Effector memory CD4-positive, alpha-beta T cell (primary cell): ENCODE measurements around the gene KCNH6.

ENCODE experiments used
- DNase-seq, 3 donors: peaks; one replicate each; pipeline ENCODE4 v3.0.0-alpha.2; 2020
- H3K27ac ChIP-seq: 2 replicates; pipeline ENCODE4 v1.7.0; 2013; ENCODE audit warnings: mild to moderate bottlenecking, low read length, moderate library complexity; ENCODE audit not compliant: insufficient read depth, poor library complexity, severe bottlenecking
- H3K27me3 ChIP-seq: replicated peaks from 2 replicates; pipeline ENCODE4 v1.7.0; 2013; ENCODE audit warnings: mild to moderate bottlenecking, low read length; ENCODE audit not compliant: insufficient read depth, control insufficient read depth, poor library complexity, severe bottlenecking
- H3K36me3 ChIP-seq: 2 replicates; pipeline ENCODE4 v1.7.0; 2013; ENCODE audit warnings: mild to moderate bottlenecking, low read length, moderate library complexity; ENCODE audit not compliant: control insufficient read depth, insufficient read depth
- H3K4me1 ChIP-seq: 2 replicates; pipeline ENCODE4 v1.7.0; 2013; ENCODE audit warnings: low read length, mild to moderate bottlenecking; ENCODE audit not compliant: control insufficient read depth, insufficient read depth, poor library complexity, severe bottlenecking
- H3K4me3 ChIP-seq: 2 replicates; pipeline ENCODE4 v1.7.0; 2013; ENCODE audit warnings: low read length, low read depth, mild to moderate bottlenecking; ENCODE audit not compliant: insufficient read depth, poor library complexity, severe bottlenecking
- H3K9me3 ChIP-seq: 2 replicates; pipeline ENCODE4 v1.7.0; 2013; ENCODE audit warnings: mild to moderate bottlenecking, low read length, moderate library complexity; ENCODE audit not compliant: control insufficient read depth

The KCNH6 gene

GRCh38 chr17:63533433-63534077 lies 10.4 kb downstream of the KCNH6 start:
- no peak overlapping the region for H3K27ac ChIP-seq
- no peak for DNase-seq
- H3K9me3 ChIP-seq: no peaks in the 10 kb centered on the region
- H3K4me1 ChIP-seq: peaks cover 5% of the 10 kb centered on the region
- H3K4me3 ChIP-seq: no peak overlapping the region
- no peaks in the 10 kb centered on the region for H3K36me3 ChIP-seq
- H3K27me3 ChIP-seq: peaks cover 5% of the 10 kb centered on the region

- no peaks in the 10 kb centered on the region for H3K36me3 ChIP-seq
- DNase-seq: no peak
- H3K4me3 ChIP-seq: no peak overlapping the region
- peaks cover 6% of the 10 kb centered on the region for H3K27me3 ChIP-seq
- H3K9me3 ChIP-seq: no peaks in the 10 kb centered on the region
- H3K4me1 ChIP-seq: peaks cover 6% of the 10 kb centered on the region
- no peak overlapping the region for H3K27ac ChIP-seq
Measured at GRCh38 chr17:63534078-63534570, 11.0 kb downstream of the KCNH6 start.

GRCh38 chr17:63534816-63535455 lies 11.8 kb downstream of the KCNH6 start:
- no peaks in the 10 kb centered on the region for H3K9me3 ChIP-seq
- H3K36me3 ChIP-seq: no peaks in the 10 kb centered on the region
- H3K4me3 ChIP-seq: no peak overlapping the region
- DNase-seq: no peak
- no peak overlapping the region for H3K27ac ChIP-seq
- peaks cover 6% of the 10 kb centered on the region for H3K4me1 ChIP-seq
- H3K27me3 ChIP-seq: peaks cover 6% of the 10 kb centered on the region

GRCh38 chr17:63535640-63536039 lies 12.5 kb downstream of the KCNH6 start:
- Histone ChIP-seq H3K27ac (no peak overlapping the region), H3K9me3 (no peaks in the 10 kb centered on the region), H3K4me3 (no peak overlapping the region), H3K36me3 (no peaks in the 10 kb centered on the region), H3K4me1 (peaks cover 6% of the 10 kb centered on the region), H3K27me3 (peaks cover 6% of the 10 kb centered on the region)
- no peak for DNase-seq

GRCh38 chr17:63537001-63537400 lies 13.8 kb downstream of the KCNH6 start:
- H3K36me3 ChIP-seq: no peaks in the 10 kb centered on the region
- no peak overlapping the region for H3K27ac ChIP-seq
- DNase-seq: no peak
- H3K4me1 ChIP-seq: peaks cover 6% of the 10 kb centered on the region
- H3K27me3 ChIP-seq: peaks cover 6% of the 10 kb centered on the region
- no peak overlapping the region for H3K4me3 ChIP-seq
- no peaks in the 10 kb centered on the region for H3K9me3 ChIP-seq

- H3K27ac ChIP-seq: no peak overlapping the region
- peaks cover 6% of the 10 kb centered on the region for H3K27me3 ChIP-seq
- peaks cover 6% of the 10 kb centered on the region for H3K4me1 ChIP-seq
- no peak for DNase-seq
- H3K4me3 ChIP-seq: no peak overlapping the region
- H3K36me3 ChIP-seq: no peaks in the 10 kb centered on the region
- no peaks in the 10 kb centered on the region for H3K9me3 ChIP-seq
Measured at GRCh38 chr17:63537991-63538692, 15.0 kb downstream of the KCNH6 start.

- peaks cover 6% of the 10 kb centered on the region for H3K4me1 ChIP-seq
- peaks cover 6% of the 10 kb centered on the region for H3K27me3 ChIP-seq
- no peaks in the 10 kb centered on the region for H3K9me3 ChIP-seq
- H3K4me3 ChIP-seq: no peak overlapping the region
- DNase-seq: no peak
- H3K27ac ChIP-seq: no peak overlapping the region
- H3K36me3 ChIP-seq: no peaks in the 10 kb centered on the region
Measured at GRCh38 chr17:63538693-63539595, 15.8 kb downstream of the KCNH6 start.

GRCh38 chr17:63540590-63540989 lies 17.4 kb downstream of the KCNH6 start:
- H3K27me3 ChIP-seq: peaks cover 6% of the 10 kb centered on the region
- no peaks in the 10 kb centered on the region for H3K36me3 ChIP-seq
- no peaks in the 10 kb centered on the region for H3K9me3 ChIP-seq
- H3K27ac ChIP-seq: no peak overlapping the region
- DNase-seq: no peak
- H3K4me1 ChIP-seq: peaks cover 6% of the 10 kb centered on the region
- H3K4me3 ChIP-seq: no peak overlapping the region

GRCh38 chr17:63542218-63542545 lies 19.0 kb downstream of the KCNH6 start:
- DNase-seq: no peak
- H3K27me3 ChIP-seq: peaks cover 6% of the 10 kb centered on the region
- H3K4me1 ChIP-seq: peaks cover 6% of the 10 kb centered on the region
- H3K36me3 ChIP-seq: no peaks in the 10 kb centered on the region
- H3K9me3 ChIP-seq: no peaks in the 10 kb centered on the region
- no peak overlapping the region for H3K4me3 ChIP-seq
- no peak overlapping the region for H3K27ac ChIP-seq
